ENCODE results near the gene WDR70.
"Not testable (repeated sequence)": the region's sequence is repeated elsewhere in the genome, so short reads cannot be mapped to it uniquely, and the experiment has no call there.

- not testable (repeated sequence) for TF ChIP-seq CTCF (IDR thresholded peaks at IDR 0.05 in 2 of 3, conservative IDR thresholded peaks at IDR 0.05 in 1 of 3; ENCODE audit: control insufficient read depth in 2 of 3, extremely low read depth in 1 of 3, insufficient read depth in 1 of 3, low read depth in 3 of 3, low read length in 3 of 3); RAD21 (IDR thresholded peaks at IDR 0.05; ENCODE audit: insufficient read depth, low read depth, low read length); CREB1 (IDR thresholded peaks at IDR 0.05; ENCODE audit: low read depth); NR2C1 (IDR thresholded peaks at IDR 0.05); GABPA (IDR thresholded peaks at IDR 0.05; ENCODE audit: low read depth); MEF2A (IDR thresholded peaks at IDR 0.05; ENCODE audit: insufficient read depth, low read depth, low read length); KDM1A (IDR thresholded peaks at IDR 0.05; ENCODE audit: borderline replicate concordance); CUX1 (IDR thresholded peaks at IDR 0.05; ENCODE audit: insufficient replicate concordance, low read depth, low read length); NR2C2 (IDR thresholded peaks at IDR 0.05; ENCODE audit: borderline replicate concordance, control insufficient read depth, insufficient read length, low read depth); RAD51 (IDR thresholded peaks at IDR 0.05); PAX8 (IDR thresholded peaks at IDR 0.05); CHD2 (IDR thresholded peaks at IDR 0.05; ENCODE audit: borderline replicate concordance, low read depth, low read length); EGR1 (IDR thresholded peaks at IDR 0.05; ENCODE audit: borderline replicate concordance in 1 of 2, low read depth in 2 of 2, low read length in 2 of 2)
- peak; percentile 51; the same call in 1 of the 2 replicates for TF ChIP-seq REST (IDR thresholded peaks at IDR 0.05; ENCODE audit: low read depth, low read length)
Observed at GRCh38 chr5:37672118-37672588, 293.0 kb downstream of the WDR70 start.

Measured in GM12878 (cell line).